Neural crest cell (in vitro differentiated cells): ENCODE measurements around the gene HYAL3. TPM values are rescaled to one million over a fixed set of nuclear protein-coding genes. Genes with fewer than 3 reads are reported as not detected.

Source experiments
- DNase-seq: peaks from one replicate; pipeline ENCODE4 v3.0.0; 2021; ENCODE audit warnings: low read depth, mixed read lengths, low spot score
- H3K27ac Mint-ChIP-seq: one replicate; pipeline ENCODE4 v1.8.0; 2021; ENCODE audit warnings: mild to moderate bottlenecking, mixed read lengths; ENCODE audit not compliant: unreplicated experiment
- H3K27me3 Mint-ChIP-seq: 2 replicates; pipeline ENCODE4 v1.8.0; 2021; ENCODE audit warnings: low read depth, mild to moderate bottlenecking, mixed read lengths
- H3K36me3 Mint-ChIP-seq: 2 replicates; pipeline ENCODE4 v1.8.0; 2021; ENCODE audit warnings: low read depth, mild to moderate bottlenecking, mixed read lengths
- H3K4me1 Mint-ChIP-seq: 2 replicates; pipeline ENCODE4 v1.8.0; 2021; ENCODE audit warnings: mixed read lengths
- H3K4me3 Mint-ChIP-seq: one replicate; pipeline ENCODE4 v1.8.0; 2021; ENCODE audit warnings: mild to moderate bottlenecking, mixed read lengths
- H3K9me3 Mint-ChIP-seq: 2 replicates; pipeline ENCODE4 v1.8.0; 2021; ENCODE audit warnings: mixed read lengths
- CTCF ChIP-seq: fragments of 200-600 bp; sonication (generic); conservative IDR thresholded peaks from 2 replicates; pipeline ENCODE4 v1.5.0; 2021; ENCODE audit warnings: antibody characterized with exemption, mild to moderate bottlenecking
- total RNA-seq: library from RNA; stranded (reverse); gene quantifications from 2 replicates; pipeline ENCODE4 v1.2.1, GENCODE V29; 2021

The HYAL3 gene
- total RNA-seq, 1 donor from 2014 or later, result 4.4 TPM

GRCh38 chr3:50278123-50278879 lies 20.9 kb downstream of the HYAL3 start:
- Mint-ChIP-seq H3K27ac (no peak overlapping the region), H3K27me3 (peaks cover 26% of the 10 kb centered on the region)

GRCh38 chr3:50276762-50277101 lies 22.5 kb downstream of the HYAL3 start:
- H3K4me1 Mint-ChIP-seq, result peaks cover 27% of the 10 kb centered on the region
- H3K36me3 Mint-ChIP-seq, result no peaks in the 10 kb centered on the region
- no peak for DNase-seq
- H3K27ac Mint-ChIP-seq, result no peak overlapping the region
- no peaks in the 10 kb centered on the region for H3K9me3 Mint-ChIP-seq
- H3K27me3 Mint-ChIP-seq, result peaks cover 35% of the 10 kb centered on the region
- H3K4me3 Mint-ChIP-seq, result no peak overlapping the region
- no peak for TF ChIP-seq CTCF

More at GRCh38 chr3:50278123-50278879, 20.9 kb downstream of the HYAL3 start:
- no peaks in the 10 kb centered on the region for H3K9me3 Mint-ChIP-seq
- no peaks in the 10 kb centered on the region for H3K36me3 Mint-ChIP-seq
- H3K4me1 Mint-ChIP-seq, result peaks cover 20% of the 10 kb centered on the region
- DNase-seq, result no peak
- TF ChIP-seq CTCF, result no peak
- no peak overlapping the region for H3K4me3 Mint-ChIP-seq

GRCh38 chr3:50275996-50276761 lies 23.0 kb downstream of the HYAL3 start:
- Mint-ChIP-seq H3K9me3 (no peaks in the 10 kb centered on the region), H3K4me3 (no peak overlapping the region), H3K36me3 (no peaks in the 10 kb centered on the region), H3K27ac (no peak overlapping the region), H3K27me3 (peaks cover 41% of the 10 kb centered on the region), H3K4me1 (peaks cover 33% of the 10 kb centered on the region)
- no peak for DNase-seq
- TF ChIP-seq CTCF, result no peak

GRCh38 chr3:50275141-50275995 lies 23.8 kb downstream of the HYAL3 start:
- no peak for TF ChIP-seq CTCF
- no peak overlapping the region for H3K27ac Mint-ChIP-seq
- no peaks in the 10 kb centered on the region for H3K36me3 Mint-ChIP-seq
- H3K9me3 Mint-ChIP-seq, result no peaks in the 10 kb centered on the region
- H3K4me1 Mint-ChIP-seq, result peaks cover 33% of the 10 kb centered on the region
- DNase-seq, result peak; percentile 37
- H3K4me3 Mint-ChIP-seq, result peak overlapping the region; percentile 44
- H3K27me3 Mint-ChIP-seq, result peaks cover 41% of the 10 kb centered on the region

GRCh38 chr3:50274371-50275104 lies 24.7 kb downstream of the HYAL3 start:
- Mint-ChIP-seq H3K9me3 (no peaks in the 10 kb centered on the region), H3K4me3 (peak overlapping the region; percentile 54), H3K4me1 (peaks cover 33% of the 10 kb centered on the region), H3K27ac (no peak overlapping the region), H3K27me3 (peaks cover 41% of the 10 kb centered on the region), H3K36me3 (no peaks in the 10 kb centered on the region)
- peak; percentile 83 for TF ChIP-seq CTCF
- peak; percentile 54 for DNase-seq
